GM21576 (cell line): ENCODE data around the gene SPG21.
A peak's percentile ranks its signal among the peaks of the same experiment; 100 is the strongest.
"Not testable (repeated sequence)": the region's sequence is repeated elsewhere in the genome, so short reads cannot be mapped to it uniquely, and the experiment has no call there.

ENCODE experiments used
- ATAC-seq: cut with Tn5 transposase; IDR thresholded peaks from one replicate; pipeline ENCODE4 v1.9.1; 2021; ENCODE audit warnings: mild to moderate bottlenecking, moderate library complexity; ENCODE audit not compliant: unreplicated experiment

Gene SPG21, protein sequence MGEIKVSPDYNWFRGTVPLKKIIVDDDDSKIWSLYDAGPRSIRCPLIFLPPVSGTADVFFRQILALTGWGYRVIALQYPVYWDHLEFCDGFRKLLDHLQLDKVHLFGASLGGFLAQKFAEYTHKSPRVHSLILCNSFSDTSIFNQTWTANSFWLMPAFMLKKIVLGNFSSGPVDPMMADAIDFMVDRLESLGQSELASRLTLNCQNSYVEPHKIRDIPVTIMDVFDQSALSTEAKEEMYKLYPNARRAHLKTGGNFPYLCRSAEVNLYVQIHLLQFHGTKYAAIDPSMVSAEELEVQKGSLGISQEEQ

DNA sequence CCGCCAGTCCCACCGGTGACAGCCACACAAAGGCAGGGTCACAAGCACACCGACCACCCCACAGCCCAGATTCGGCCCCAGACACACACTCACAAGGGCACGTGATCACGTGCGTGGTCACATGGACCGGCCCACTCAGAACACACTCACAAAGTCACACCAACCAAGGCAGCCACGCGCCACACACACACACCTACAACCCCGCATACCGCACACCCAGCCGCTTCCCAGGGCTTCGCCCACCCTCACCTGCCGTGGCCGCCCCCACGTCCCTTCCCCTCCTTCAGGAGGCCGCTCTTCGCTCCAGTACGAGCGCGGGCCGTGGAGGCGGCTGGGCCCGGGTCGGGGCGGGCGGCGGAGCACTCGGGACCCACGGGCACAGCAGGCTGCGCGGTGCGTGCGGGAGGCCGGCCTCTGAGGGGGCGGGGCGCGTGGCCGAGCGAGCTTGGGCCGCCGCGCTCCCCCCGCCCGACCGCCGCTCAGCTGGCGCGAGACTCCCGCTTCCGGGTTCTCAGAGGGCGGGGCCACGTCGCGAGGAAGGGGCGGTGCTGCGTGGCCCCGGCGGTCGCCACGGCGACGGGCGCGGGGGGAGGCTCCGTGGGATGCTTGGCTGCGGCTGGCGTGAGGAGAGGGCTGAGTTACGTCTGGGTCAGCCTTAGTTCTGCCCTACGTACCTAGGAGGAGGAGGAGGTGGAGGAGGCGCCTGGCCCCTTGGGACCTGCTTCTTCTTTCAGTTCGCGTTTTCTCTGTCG, at the start of gene SPG21:
SPG21 (minus strand) TSS at position 499 of the 752 bp plus-strand sequence. CDS start 6,345 bp downstream, outside the sequence.
- ATAC-seq, result peak; percentile 91

DNA sequence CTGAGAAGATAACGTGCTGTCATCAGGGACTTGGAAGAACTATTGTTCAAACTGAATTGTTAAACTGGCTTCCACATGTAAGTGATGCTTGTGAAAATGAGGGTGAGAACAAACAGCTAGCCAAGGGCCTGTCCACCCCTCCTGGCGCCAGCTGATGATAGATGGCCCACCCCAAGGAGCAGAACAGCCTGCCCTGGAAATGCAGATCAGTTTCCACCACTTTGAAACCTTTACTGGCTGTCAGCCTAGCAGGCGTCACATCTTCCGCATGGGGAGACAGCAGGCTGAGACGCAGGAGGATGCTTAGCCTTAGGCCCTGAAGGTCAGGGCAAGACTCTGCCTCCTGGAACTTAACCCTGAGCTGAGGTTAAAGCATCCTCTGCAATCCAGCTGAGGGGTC, 49.1 kb upstream of the SPG21 start:
- no peak for ATAC-seq

DNA sequence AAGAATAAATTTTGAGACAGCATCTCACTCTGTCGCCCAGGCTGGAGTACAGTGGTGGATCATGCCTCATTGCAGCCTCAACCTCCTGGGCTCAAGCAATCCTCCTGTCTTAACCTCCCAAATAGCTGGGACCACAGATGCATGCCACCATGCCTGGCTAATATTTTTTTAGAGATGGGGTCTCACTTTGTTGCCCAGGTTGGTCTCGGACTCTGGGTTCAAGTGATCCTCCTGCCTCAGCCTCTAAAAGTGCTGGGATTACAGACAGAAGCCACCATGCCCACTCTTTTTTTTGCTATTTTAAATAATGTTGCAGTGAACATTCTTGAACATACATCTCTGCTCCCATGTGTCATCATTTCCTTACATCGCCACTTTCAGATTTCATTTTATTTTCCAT, 48.7 kb upstream of the SPG21 start:
- no peak for ATAC-seq

DNA sequence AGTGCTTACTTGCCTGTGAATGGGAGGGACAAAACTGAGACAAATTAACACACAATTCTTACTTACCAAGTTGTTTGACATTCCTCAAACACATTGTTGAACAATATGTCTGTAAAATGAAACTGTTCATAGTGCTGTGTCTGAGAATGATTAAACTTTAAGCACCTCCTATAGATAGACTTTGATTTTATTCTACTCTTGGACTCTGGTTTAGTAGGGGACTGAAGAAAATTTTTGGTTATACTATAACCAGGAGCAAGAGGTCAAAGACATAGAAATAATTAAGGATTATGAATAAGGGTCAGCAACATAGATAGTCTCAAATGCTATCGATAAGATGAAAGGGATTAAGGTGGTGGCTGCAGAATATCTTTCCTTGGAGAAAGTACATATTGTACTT, 47.6 kb upstream of the SPG21 start:
- ATAC-seq, result no peak

DNA sequence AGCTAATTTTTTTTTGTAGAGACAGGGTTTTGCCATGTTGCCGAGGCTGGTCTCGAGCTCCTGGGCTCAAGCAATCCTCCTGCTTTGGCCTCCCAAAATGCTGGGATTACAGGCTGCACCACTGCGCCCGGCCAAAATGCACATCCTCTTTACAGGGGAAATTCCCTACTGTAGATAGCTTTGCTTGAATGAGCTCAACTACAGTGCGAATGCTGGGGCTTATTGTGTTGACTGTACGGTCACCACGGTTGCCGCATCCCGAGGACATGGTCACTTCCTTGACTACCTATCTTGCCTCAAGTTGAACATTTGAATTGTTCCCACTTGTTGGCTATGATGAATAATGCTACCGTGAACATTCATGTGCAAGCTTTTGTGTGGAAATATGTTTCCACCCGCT, 45.0 kb upstream of the SPG21 start:
- no peak for ATAC-seq

DNA sequence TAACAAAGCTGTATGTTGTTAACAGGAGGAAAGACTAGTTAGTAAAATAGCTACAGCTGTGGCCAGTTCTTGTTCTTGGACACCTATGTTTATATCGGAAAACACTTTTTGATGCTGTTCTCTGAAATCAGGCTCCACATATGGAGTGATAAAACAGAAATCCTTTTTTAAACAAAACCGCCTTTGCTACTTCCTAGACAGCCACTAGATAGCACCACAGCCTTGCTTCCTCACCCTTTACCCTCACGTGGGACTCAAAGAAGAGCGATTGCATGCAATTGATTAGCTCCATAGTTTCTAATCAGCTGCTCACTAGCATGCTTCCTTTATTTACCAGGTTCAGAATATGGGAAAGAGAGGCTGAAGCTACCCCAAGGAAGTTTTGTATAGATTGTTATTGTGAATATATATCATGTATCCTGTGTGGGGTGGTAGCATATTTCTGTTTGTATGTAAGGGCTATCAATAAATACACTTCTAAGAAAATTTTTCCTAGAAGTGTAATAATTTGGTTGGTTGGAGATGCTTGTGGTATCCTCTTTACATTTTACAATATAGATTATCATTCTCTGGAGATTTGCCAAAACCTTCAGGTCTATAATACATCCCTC, 44.0 kb upstream of the SPG21 start:
- no peak for ATAC-seq

DNA sequence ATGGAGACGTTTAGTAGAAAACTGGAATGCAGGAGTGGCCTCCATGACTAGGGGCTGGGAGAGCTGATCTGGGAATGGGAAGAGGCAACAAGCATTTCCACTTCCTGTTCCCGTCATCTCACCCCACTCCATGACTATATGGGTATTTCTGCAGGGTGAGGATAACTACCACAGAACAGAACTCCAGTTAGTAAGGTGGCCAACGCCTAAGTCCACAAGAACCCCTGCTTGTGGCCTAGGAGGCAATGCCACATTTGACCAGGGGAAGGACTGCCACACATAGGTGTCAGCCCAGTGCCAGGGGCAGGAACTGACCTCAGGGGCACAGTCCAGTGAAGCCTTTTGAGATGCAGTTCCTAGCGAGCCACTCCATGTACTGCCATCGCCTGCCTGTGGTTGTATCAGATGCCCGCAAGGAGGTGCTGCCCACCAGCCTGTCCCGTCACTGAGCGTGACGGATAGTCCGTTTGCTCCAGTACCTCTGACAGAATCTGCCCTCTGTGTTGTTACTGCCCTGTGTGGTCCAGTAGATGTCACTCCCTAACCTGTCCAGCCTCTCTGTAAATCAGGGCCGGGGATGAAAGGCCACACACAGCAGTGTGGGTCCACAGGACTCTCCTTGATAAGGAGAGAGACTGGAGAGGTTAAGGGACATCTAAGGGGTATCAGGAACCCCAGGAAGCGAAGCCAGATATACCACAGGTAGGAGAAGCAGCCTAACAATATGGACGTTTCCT, 43.3 kb upstream of the SPG21 start:
- ATAC-seq, result no peak

DNA sequence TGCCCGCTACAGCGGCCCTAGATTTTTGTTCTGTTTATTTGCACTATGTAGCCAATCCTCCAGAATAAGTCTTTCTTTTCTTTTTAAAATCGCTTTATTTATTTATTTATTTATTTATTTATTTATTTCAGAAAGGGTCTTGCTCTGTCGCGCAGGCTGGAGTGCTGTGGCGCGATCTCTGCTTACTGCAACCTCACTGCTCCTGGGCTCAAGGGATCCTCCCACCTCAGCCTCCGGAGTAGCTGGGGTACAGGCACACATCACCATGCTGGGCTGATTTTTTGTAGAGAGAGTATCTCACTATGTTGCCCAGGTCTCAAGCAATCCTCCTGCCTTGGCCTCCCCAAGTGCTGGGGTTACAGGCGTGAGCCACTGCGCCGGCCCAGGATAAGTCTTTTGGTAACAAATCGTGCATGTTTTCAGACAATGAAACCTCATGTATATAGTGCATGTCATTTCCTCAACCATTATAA, 40.1 kb upstream of the SPG21 start:
- no peak for ATAC-seq

DNA sequence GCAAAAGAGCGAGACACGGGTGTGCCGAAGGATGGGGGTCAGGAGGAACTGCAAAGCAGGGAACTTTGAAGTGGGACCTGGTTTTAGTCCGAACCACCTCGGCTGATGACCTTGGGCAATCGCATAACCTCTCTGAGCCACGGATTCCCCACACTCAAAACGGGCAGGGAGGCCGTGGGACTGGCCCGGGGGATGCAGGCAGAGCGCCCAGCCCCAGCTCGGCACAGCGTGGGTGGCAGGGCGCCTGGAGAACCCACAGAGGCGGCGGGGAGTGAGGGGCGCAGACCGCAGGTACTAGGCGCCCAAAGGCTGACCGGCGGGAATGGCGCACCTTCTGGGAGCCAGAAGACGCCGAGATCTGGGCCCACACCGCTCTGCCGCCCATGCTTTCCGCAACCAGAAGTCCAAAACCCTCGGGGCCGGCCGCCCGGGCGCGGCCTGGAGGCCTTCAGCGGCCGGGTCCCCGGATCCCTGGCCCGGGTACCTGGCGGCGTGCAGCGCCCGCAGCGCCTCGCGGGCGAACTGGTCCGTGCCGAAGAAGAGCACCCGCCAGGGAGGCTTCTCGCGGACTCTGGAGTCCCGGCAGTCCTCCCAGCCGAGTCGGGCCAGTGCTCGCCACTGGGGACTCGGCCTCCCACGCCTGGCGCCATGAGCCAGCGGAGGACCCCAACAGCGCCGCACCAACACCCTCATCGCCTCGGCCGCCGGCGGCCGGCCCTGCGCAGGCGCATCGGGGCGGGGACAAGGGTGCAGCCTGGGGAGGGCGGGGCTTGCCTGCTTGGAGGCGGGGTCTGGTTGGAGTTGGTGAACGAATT, 39.4 kb upstream of the SPG21 start, which contains the start of gene MTFMT:
MTFMT (minus strand) TSS at position 719 of the 815 bp plus-strand sequence; CDS start at position 693, 26 bp downstream.
- ATAC-seq, result peak; percentile 47

DNA sequence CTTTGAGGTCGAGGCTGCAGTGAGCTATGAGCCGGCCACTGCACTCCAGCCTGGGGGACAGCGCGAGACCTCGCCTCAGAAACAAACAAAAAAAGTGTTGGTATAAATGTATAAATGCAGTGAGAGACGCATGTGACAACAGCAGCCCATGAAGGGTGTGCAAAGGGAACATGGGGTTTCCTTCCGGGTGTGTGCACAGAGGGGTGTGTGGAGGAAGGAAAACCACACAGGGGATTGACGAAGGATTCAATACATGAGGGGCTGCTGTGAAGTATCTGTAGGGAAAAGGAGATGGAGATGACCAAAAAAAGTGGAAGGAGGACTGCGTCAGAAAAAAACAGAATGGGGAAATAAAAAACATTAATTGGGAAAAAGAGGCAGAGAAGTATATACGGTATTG, 38.6 kb upstream of the SPG21 start:
- ATAC-seq, result no peak

DNA sequence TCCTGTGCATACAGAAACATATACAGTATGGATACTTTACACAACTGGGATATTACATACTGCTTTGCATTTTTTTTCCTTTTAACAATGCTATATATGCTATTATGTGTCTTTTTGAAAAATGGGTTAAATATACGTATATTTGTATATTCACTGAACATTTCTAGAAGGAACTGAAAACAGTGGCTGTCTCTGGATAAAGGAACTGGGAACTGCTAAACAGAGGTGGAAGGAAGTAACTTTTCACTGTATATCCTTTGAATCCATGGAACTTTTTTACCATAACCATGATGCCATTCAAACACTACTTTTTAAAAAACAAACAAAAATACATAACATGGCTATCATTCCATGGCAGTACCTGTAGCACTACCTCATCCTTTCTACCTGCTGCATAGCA, 37.9 kb upstream of the SPG21 start:
- no peak for ATAC-seq

DNA sequence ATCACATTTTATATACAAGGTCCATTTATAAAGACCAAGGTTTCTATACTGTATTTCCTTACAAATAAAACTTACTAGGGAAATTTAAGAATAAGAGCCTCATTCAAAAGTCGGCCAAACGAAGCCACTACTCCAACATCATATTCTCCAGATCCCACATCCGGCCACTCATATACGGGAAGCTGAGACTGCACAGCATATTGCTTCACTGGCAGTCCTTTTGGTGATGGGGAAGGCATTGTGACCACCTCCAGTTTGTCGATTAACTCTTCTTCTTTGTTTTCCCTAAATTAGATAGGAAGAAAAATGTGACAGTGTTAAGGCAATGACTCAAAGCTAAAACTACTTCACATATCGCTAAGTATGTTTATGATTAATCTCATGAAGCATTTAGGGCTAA, 37.0 kb upstream of the SPG21 start:
- no peak for ATAC-seq

DNA sequence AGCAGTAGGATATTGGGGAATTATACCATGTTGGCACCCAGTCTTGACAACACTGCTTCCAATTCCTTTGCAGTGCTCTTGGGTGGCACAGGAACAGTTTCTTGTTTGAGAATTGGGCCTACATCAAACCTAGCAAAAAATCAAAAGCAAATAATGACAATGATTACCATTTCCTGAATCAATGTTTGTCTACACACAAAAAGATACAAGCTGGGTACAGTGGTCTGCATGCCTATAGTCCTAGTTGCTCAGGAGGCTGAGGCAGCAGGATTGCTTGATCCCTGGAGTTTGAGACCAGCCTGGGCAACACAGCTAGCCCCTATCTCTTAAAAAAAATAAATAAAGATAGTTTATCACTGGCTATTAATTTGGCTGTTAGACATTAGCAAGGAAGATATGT, 31.8 kb upstream of the SPG21 start:
- no peak for ATAC-seq

DNA sequence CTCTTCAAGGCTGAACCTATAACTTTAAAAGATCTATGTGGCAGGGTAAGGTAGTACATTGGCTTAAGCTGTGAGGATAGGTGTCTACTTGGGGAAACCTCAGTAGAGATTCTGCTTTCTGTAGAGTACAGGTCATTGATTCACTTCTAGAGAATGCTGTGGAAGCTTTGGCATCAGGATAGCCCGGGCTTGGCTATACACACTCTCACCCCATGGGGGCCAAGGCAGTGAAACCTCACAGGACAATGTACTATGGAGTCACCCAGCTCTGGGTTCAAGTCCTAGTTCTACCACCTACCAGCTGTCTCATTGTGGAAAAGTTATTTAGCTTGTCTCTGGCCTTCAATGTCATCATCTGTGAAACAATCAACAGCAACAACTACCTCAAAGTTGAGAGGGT, 30.7 kb upstream of the SPG21 start:
- no peak for ATAC-seq

DNA sequence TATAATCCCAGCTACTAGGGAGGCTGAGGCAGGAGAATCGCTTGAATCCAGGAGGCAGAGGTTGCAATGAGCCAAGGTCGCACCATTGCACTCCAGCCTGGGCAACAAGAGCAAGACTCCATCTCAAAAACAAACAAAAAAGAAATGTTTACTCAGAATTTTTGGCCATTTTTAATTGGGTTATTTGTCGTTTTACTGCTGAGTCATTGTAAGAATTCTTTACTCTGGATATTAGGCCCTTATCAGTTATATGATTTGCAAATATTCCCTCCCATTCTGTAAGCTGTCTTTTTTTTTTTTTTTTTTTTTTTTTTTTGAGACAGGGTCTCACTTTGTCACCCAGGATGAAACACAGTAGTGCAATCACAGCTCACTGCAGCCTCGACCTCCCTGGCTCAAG, 21.5 kb upstream of the SPG21 start:
- ATAC-seq, result not testable (repeated sequence)

DNA sequence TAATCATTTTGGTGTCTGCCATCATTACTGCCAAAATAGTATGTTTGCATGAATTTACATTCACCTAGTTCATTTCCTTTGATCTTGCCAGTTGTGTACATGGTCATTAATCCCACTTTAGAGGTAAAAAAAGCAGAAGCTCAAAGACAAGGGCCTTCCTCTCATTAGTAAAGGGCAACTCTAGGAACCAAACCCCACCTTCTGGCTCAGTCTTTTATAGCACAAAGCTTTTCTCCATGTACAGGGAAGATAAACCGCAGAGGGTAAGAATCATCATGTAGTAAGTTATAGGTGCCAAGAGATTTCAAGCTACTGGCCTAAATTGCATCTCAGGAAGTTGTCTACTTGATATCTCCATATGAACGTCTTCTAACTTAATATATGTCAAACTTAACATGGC, 19.3 kb upstream of the SPG21 start:
- ATAC-seq, result no peak

DNA sequence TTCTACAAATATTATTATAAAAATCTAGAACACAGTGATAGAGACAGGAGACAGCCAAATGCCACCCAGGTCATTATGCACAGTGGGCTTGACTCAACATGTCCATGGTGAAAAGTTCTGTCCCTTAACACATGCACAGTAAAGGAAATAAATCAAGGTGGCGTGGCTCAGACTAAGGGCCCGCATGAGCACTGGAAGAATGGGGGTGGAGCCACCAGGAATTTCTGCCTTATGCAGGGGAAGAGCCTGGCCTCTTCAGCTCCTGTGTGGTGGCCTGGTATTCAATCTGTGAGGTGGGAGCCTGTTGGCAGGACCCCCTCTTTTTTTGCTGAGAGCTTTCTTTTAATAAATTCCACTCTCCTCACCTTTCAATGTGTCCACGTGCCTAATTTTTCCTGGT, 17.2 kb upstream of the SPG21 start:
- ATAC-seq, result no peak

DNA sequence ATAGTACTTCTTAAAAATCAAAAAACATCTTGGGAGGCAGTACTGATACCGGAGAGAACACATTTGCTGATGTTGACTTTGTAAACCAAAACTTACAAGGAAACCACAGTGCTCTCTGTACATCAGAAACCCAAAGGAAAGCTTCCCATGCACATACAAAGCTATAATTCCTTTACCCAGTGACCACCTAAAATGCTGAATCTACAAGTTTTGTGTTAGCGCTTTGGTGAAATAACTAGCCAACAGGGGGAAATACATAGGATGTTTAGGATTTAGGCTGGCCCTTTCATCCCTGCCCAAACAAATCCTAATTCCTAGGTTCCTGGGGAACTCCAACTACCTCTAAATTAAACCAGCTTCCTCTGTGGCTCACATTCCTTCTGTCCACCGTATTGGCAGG, 15.3 kb upstream of the SPG21 start:
- ATAC-seq, result no peak

DNA sequence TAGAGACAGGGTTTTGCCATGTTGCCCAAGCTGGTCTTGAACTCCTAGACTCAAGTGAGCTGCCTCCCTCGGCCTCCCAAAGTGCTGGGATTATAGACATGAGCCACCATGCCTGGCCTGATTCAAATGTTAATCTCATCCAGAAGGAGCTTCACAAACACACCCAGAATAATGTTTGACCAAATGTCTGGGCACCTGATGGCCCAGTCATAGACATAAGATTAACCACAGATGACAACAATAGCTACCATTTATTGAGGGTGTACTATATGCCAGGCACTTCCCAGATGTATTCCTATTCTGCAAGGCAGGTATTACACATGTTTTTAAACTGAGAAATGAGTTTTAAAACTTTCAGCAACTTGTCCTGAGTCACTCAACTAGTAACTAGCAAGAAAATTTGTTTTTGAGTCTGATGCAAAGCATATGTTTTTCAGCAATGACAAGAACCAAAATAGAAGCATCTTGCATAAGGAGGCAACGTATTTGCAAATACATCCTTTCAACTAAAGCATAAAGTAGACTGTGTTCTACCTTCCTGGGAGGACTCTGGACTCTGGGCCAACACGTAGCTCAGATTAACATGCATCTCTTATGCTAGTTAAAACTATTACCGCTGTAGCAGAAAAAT, 8.1 kb upstream of the SPG21 start:
- ATAC-seq, result no peak

DNA sequence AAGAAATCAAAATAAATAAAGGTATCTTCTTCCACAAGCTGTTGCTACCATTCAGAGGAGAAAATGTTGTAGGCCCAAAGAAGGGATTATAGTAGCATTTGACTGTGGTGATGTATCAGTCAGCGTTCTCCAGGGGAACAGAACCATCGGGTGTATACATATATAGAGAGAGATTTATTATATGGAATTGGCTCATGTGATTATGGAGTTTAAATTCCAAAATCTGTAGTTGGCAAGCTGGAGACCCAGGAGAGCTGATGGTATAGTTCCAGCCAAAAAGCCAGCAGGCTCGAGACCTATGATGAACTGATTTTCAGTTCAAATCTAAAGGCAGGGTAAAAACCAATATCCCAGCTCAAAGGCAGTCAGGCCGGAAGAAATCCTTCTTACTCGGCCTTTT, 7.4 kb upstream of the SPG21 start:
- no peak for ATAC-seq
